Measurements from ENCODE around the gene ATN1. TPM values are rescaled to one million over a fixed set of nuclear protein-coding genes. Genes with fewer than 3 reads are reported as not detected.
A peak's percentile ranks its signal among the peaks of the same experiment; 100 is the strongest.

ATN1 gene
- total and polyA plus RNA-seq, 2 of the 4 experiments (the other 2 are of a cell fraction) = 3.4 to 58.7 TPM

GRCh38 chr12:6936194-6936635 is 8.5 kb downstream of the ATN1 start:
- H2BK120ac ChIP-seq (ENCODE audit: low read depth, low read length) = no peak overlapping the region
- no peak overlapping the region for H3K4me2 ChIP-seq (ENCODE audit: low read depth, low read length)
- no peak overlapping the region for H2AK5ac ChIP-seq (ENCODE audit: low read depth, low read length)
- H3K23ac ChIP-seq (ENCODE audit: low read depth, low read length) = no peak overlapping the region
- no peak overlapping the region for H3K4ac ChIP-seq (ENCODE audit: low read depth, low read length)
- H3K79me1 ChIP-seq (ENCODE audit: low read depth in 1 of 2, low read length in 2 of 2) = peaks cover 13 to 70% of the 10 kb centered on the region in 2 experiments; a peak in 3 of 4 replicates
- no peak overlapping the region for H3K27ac ChIP-seq (ENCODE audit: insufficient read depth, low read length)
- WGBS, 2 experiments (ENCODE audit: extremely low coverage in 2 of 2, insufficient read length in 1 of 2) = 100% methylated on average over 1 of the region's 3 CpGs; no CpG with 5 or more reads in 1 of the 2 experiments
- peak overlapping the region; percentile 58 for H2AK9ac ChIP-seq (replicated peaks; ENCODE audit: low read depth, low read length, poor library complexity)
- no peak for DNase-seq
- no peak overlapping the region for H3K14ac ChIP-seq (replicated peaks; ENCODE audit: low read depth, low read length)
- H3K9me3 ChIP-seq (ENCODE audit: control insufficient read depth, insufficient read depth, low read length) = no peaks in the 10 kb centered on the region
- no peak for ATAC-seq (ENCODE audit: low read depth)
- no peak overlapping the region for H2BK20ac ChIP-seq (ENCODE audit: low read depth, low read length)
- intact Hi-C loops (cut with micrococcal nuclease) = no loop called here
- peaks cover 5% of the 10 kb centered on the region; the same call in 1 of the 2 replicates for H3K9me1 ChIP-seq (ENCODE audit: insufficient read depth, low read length)
- no peaks in the 10 kb centered on the region for H3K27me3 ChIP-seq (ENCODE audit: control insufficient read depth, insufficient read depth, low read length)
- ChIA-PET POLR2A (ENCODE audit: unreplicated experiment) (no interaction called here), CTCF (no interaction called here)
- dilution Hi-C loops (cut with HindIII; ENCODE audit: low sequenced_read_pairs, unreplicated experiment) = no loop called here
- H3K4me3 ChIP-seq (ENCODE audit: insufficient read depth, low read depth, low read length) = no peak overlapping the region
- no peak overlapping the region for H3K9ac ChIP-seq (ENCODE audit: low read depth, low read length)
- H4K20me1 ChIP-seq (ENCODE audit: insufficient read depth, low read length) = peaks cover 37% of the 10 kb centered on the region
- in situ Hi-C loops (cut with MboI; ENCODE audit: low sequenced_read_pairs) = no loop called here
- H2BK5ac ChIP-seq (ENCODE audit: low read depth, low read length, poor library complexity, severe bottlenecking) = no peak overlapping the region
- H3K18ac ChIP-seq (ENCODE audit: low read depth, low read length) = no peak overlapping the region
- BruUV-seq (replicated peaks) = no TSS peak
- peaks cover 9% of the 10 kb centered on the region for H3K4me1 ChIP-seq (ENCODE audit: control insufficient read depth, insufficient read depth, low read length)
- no peak overlapping the region for H4K5ac ChIP-seq (ENCODE audit: low read depth, low read length)
- H4K91ac ChIP-seq (ENCODE audit: insufficient read depth, low read depth, low read length) = no peak overlapping the region
- no peak for TF ChIP-seq CEBPB (IDR thresholded peaks at IDR 0.05; ENCODE audit: low read depth, low read length)
- TF ChIP-seq, protein P1, sequence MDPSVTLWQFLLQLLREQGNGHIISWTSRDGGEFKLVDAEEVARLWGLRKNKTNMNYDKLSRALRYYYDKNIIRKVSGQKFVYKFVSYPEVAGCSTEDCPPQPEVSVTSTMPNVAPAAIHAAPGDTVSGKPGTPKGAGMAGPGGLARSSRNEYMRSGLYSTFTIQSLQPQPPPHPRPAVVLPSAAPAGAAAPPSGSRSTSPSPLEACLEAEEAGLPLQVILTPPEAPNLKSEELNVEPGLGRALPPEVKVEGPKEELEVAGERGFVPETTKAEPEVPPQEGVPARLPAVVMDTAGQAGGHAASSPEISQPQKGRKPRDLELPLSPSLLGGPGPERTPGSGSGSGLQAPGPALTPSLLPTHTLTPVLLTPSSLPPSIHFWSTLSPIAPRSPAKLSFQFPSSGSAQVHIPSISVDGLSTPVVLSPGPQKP (IDR thresholded peaks at IDR 0.05; ENCODE audit: borderline replicate concordance, low read depth, low read length) = no peak
- peaks cover 57% of the 10 kb centered on the region for H3K36me3 ChIP-seq (ENCODE audit: control insufficient read depth, insufficient read depth, low read length)
- no peak overlapping the region for H2BK15ac ChIP-seq (ENCODE audit: low read depth, low read length)
- no peak overlapping the region for H4K8ac ChIP-seq (ENCODE audit: low read depth in 2 of 2, low read length in 2 of 2)
- no peak overlapping the region for H3K56ac ChIP-seq (ENCODE audit: extremely low read depth, insufficient read depth, low read length)
- no peak overlapping the region for H2AFZ ChIP-seq (replicated peaks; ENCODE audit: low read length, poor library complexity)

All from IMR-90 (cell line).